GM06990 (cell line): Measurements from ENCODE around the gene KCTD2.
A peak's percentile ranks its signal among the peaks of the same experiment; 100 is the strongest.
"Not testable (repeated sequence)": the region's sequence is repeated elsewhere in the genome, so short reads cannot be mapped to it uniquely, and the experiment has no call there.

Source experiments
- DNase-seq: peaks from one replicate; pipeline ENCODE4 v3.0.0-alpha.2; 2011; ENCODE audit not compliant: insufficient read length; ENCODE audit errors: extremely low read depth
- H3K27me3 ChIP-seq: replicated peaks from 2 replicates; pipeline ENCODE4 v1.6.0; 2011; ENCODE audit warnings: low read length; ENCODE audit not compliant: control insufficient read depth, insufficient read depth
- H3K36me3 ChIP-seq: 2 replicates; pipeline ENCODE4 v1.5.1; 2011; ENCODE audit warnings: low read length; ENCODE audit not compliant: control insufficient read depth, insufficient read depth
- H3K4me3 ChIP-seq: replicated peaks from 2 replicates; pipeline ENCODE4 v1.5.1; 2011; ENCODE audit warnings: low read depth, mild to moderate bottlenecking, control low read depth, low read length
- TF ChIP-seq, protein P1 (sequence below): IDR thresholded peaks from 2 replicates; pipeline ENCODE4 v1.5.1; 2011; ENCODE audit warnings: low read length, control low read depth, mild to moderate bottlenecking, inconsistent platforms; ENCODE audit not compliant: insufficient read depth, poor library complexity, severe bottlenecking

Gene KCTD2

DNA sequence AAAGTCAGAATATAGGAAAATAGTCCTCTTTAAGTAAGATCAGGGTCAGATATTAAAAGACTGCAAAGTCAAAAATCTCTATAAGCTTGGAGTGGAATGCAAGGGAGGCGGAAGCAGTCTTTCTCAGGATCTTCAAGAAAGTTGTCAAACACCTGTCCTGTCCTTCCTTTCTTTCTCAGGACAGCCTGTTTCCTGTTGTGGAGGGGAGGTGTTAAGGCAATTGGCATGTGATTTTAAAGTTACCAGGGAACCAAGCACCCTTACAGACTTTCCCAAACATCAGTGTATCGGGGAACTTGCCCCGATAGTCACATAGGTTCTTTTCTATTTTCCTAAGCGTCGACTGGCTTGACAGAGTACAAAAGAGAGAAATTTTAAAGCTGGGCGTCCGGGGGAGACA is 2.3 kb upstream of the KCTD2 start:
- Histone ChIP-seq H3K27me3 (no peaks in the 10 kb centered on the region), H3K4me3 (no peak overlapping the region), H3K36me3 (peaks cover 2% of the 10 kb centered on the region)
- no peak for DNase-seq
- TF ChIP-seq, protein P1, sequence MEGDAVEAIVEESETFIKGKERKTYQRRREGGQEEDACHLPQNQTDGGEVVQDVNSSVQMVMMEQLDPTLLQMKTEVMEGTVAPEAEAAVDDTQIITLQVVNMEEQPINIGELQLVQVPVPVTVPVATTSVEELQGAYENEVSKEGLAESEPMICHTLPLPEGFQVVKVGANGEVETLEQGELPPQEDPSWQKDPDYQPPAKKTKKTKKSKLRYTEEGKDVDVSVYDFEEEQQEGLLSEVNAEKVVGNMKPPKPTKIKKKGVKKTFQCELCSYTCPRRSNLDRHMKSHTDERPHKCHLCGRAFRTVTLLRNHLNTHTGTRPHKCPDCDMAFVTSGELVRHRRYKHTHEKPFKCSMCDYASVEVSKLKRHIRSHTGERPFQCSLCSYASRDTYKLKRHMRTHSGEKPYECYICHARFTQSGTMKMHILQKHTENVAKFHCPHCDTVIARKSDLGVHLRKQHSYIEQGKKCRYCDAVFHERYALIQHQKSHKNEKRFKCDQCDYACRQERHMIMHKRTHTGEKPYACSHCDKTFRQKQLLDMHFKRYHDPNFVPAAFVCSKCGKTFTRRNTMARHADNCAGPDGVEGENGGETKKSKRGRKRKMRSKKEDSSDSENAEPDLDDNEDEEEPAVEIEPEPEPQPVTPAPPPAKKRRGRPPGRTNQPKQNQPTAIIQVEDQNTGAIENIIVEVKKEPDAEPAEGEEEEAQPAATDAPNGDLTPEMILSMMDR: no peak

DNA sequence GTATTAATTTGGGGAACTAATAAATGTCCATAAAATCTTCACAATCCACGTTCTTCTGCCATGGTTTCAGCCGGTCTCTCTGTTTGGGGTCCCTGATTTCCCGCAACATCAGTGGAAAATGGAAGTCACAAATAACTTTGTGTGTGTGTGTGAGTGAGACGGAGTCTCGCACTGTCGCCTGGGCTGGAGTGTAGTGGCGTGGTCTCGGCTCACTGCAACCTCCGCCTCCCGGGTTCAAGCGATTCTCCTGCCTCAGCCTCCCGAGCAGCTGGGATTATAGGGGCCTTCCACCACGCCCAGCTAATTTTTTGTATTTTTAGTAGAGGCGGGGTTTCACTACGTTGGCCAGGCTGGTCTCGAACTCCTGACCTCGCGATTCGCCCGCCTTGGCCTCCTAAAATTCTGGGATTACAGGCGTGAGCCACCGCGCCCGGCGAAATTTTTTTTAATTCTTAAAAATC is 1.0 kb upstream of the KCTD2 start:
- DNase-seq, H3K36me3 ChIP-seq, H3K27me3 ChIP-seq: not testable (repeated sequence)
- peak overlapping the region; percentile 100 for H3K4me3 ChIP-seq

DNA sequence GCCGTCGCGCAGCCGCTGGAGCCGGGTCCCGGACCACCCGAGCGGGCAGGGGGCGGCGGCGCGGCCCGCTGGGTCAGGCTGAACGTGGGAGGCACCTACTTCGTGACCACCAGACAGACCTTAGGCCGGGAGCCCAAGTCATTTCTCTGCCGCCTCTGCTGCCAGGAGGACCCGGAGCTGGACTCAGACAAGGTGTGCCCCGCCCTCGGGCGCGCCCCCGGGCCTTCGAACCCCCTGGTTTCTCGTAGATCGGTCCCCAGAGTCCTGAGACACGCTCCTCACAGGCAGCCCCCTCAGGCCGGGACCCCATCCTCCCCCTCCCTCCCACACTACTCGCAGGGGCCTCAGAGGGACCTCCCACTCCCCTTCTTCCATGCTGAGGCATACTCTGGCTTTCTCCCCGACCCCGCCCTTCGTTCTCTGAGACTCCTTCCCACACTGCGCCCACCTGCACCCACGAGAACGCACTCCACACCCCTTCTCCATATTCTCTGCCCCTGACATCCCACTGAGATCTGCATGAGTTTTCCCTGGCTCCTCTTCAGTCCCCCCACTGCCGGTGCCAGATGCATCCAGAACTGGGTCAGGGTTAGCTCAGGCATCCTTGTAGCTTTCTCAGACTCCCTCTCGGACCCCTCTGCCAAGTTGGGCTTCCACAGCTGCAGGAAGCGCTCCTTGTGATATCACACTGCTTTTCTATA is 523 bp downstream of the KCTD2 start:
- TF ChIP-seq, protein P1: no peak
- no peaks in the 10 kb centered on the region for H3K27me3 ChIP-seq
- peaks cover 1% of the 10 kb centered on the region for H3K36me3 ChIP-seq
- H3K4me3 ChIP-seq: peak overlapping the region; percentile 100
- peak; percentile 46 for DNase-seq

DNA sequence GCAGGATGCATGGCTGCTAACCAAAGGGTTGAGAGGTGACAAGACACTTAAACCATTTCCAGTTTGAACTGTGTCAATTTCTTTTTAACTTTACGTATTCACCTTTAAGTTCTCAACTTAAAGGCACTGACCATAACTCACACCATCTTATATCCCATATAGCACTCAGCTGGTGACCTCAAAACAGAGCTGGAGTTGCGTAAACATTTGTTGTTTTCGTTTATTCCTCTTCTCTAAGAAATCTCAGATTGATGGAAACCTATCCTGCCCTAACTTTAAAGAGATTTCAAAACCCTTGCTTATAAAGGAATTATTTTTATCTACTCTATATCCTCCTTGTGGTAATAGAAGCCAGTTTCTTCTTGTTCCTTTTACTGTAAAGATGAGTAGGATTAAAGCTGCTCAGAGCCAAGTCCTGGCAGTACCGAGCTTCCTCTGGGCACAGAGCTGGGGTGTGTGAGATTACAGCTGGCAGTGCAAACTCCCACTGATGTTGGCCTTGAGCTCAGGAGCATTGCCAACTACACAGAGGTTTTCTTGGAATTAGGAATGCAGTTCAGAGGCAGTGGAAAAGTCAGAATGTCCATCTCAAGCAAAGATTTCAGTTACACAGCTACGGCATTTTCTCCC is 1.3 kb downstream of the KCTD2 start:
- TF ChIP-seq, protein P1: no peak
- Histone ChIP-seq H3K4me3 (peak overlapping the region; percentile 100), H3K36me3 (peaks cover 3% of the 10 kb centered on the region), H3K27me3 (no peaks in the 10 kb centered on the region)
- no peak for DNase-seq

DNA sequence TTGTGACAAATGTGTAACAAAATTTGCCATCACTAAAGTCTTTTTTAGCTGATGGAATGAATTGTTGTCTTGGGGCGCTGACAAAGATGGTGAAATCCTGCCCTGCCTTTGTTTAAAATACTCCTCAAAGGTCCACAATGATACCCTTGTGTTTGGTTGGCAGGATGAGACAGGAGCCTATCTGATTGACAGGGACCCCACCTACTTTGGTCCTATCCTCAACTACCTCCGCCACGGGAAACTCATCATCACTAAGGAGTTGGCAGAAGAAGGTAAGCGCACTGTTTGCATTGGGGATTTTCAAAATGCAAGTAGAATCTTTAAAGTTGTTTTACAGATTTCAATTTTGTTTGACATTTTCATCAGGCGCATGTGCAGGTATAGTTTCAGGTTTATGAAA is 2.0 kb downstream of the KCTD2 start:
- Histone ChIP-seq H3K36me3 (peaks cover 5% of the 10 kb centered on the region), H3K4me3 (no peak overlapping the region), H3K27me3 (no peaks in the 10 kb centered on the region)
- DNase-seq: no peak
- TF ChIP-seq, protein P1: no peak

DNA sequence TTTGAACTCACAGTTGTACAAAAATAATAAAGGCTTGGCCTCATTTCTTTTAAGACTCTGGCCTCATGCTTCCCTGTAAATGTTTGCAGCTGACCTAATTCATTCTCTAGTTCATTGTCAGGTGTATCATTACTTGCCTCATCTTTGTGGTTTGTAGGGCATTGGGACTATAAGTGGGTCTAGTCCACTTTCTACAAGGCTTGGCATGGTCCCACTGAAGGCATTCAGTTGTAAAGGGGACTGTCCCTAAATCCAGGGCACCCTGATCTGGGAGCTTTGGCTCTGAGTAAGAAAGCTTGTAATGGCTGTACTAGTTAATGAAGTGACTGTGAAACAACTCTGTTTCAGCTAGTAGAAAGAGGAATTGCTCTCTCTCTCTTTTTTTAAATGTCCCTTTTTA is 2.7 kb downstream of the KCTD2 start:
- Histone ChIP-seq H3K36me3 (peaks cover 5% of the 10 kb centered on the region), H3K4me3 (no peak overlapping the region), H3K27me3 (no peaks in the 10 kb centered on the region)
- TF ChIP-seq, protein P1: no peak
- DNase-seq: no peak
